HepG2 (cell line): Measurements from ENCODE around the gene SYT7. TPM values are rescaled to one million over a fixed set of nuclear protein-coding genes. Genes with fewer than 3 reads are reported as not detected.

Experiments
- DDIT3 ChIP-seq: sonication (generic); formaldehyde crosslinking; IDR thresholded peaks from 2 replicates; pipeline ENCODE4 v1.4.0; 2020; ENCODE audit warnings: mild to moderate bottlenecking, missing genetic modification reagents
- DR1 ChIP-seq: sonication (generic); formaldehyde crosslinking; IDR thresholded peaks from 2 replicates; pipeline ENCODE4 v1.8.0; 2021; ENCODE audit warnings: mild to moderate bottlenecking, missing genetic modification reagents, inconsistent platforms
- DRAP1 ChIP-seq: IDR thresholded peaks from 2 replicates; pipeline ENCODE4 v1.6.1; 2016; ENCODE audit warnings: missing genetic modification reagents, missing compliant biosample characterization
- HES4 ChIP-seq: sonication (generic); formaldehyde crosslinking; IDR thresholded peaks from 2 replicates; pipeline ENCODE4 v1.9.0; 2021; ENCODE audit warnings: mild to moderate bottlenecking, missing genetic modification reagents, borderline replicate concordance
- IKZF5 ChIP-seq: IDR thresholded peaks from 2 replicates; pipeline ENCODE4 v1.6.1; 2018; ENCODE audit warnings: missing genetic modification reagents, mild to moderate bottlenecking, missing compliant biosample characterization
- IRX3 ChIP-seq: sonication (generic); formaldehyde crosslinking; IDR thresholded peaks from 2 replicates; pipeline ENCODE4 v1.8.1; 2023; ENCODE audit warnings: mild to moderate bottlenecking, low read depth, missing genetic modification reagents, borderline replicate concordance
- KLF13 ChIP-seq: sonication (generic); formaldehyde crosslinking; IDR thresholded peaks from 2 replicates; pipeline ENCODE4 v1.4.0; 2020; ENCODE audit warnings: mild to moderate bottlenecking, missing genetic modification reagents
- MTERF4 ChIP-seq: sonication (generic); formaldehyde crosslinking; IDR thresholded peaks from 2 replicates; pipeline ENCODE4 v1.8.0; 2023; ENCODE audit warnings: mild to moderate bottlenecking, missing genetic modification reagents
- MYC ChIP-seq: sonication (generic); formaldehyde crosslinking; IDR thresholded peaks from 2 replicates; pipeline ENCODE4 v1.9.0; 2021; ENCODE audit warnings: missing genetic modification reagents, borderline replicate concordance
- ONECUT2 ChIP-seq: sonication (generic); formaldehyde crosslinking; IDR thresholded peaks from 2 replicates; pipeline ENCODE4 v1.4.0; 2020; ENCODE audit warnings: missing genetic modification reagents
- POLR2AphosphoS2 ChIP-seq: IDR thresholded peaks from 2 replicates; pipeline ENCODE4 v1.6.1; 2011; ENCODE audit warnings: low read depth, low read length, improper control_type of control experiment
- TARDBP ChIP-seq: sonication (generic); formaldehyde crosslinking; IDR thresholded peaks from 2 replicates; pipeline ENCODE4 v1.8.0; 2022; ENCODE audit warnings: mild to moderate bottlenecking, missing genetic modification reagents
- TFAP4 ChIP-seq: sonication (generic); IDR thresholded peaks from 2 replicates; pipeline ENCODE4 v1.6.1; 2016; ENCODE audit warnings: low read depth, borderline replicate concordance
- THYN1 ChIP-seq: sonication (generic); formaldehyde crosslinking; IDR thresholded peaks from 2 replicates; pipeline ENCODE4 v1.8.1; 2023; ENCODE audit warnings: low read depth, mild to moderate bottlenecking, moderate library complexity, missing genetic modification reagents, borderline replicate concordance
- TOE1 ChIP-seq: sonication (generic); formaldehyde crosslinking; IDR thresholded peaks from 2 replicates; pipeline ENCODE4 v1.4.0; 2020; ENCODE audit warnings: mild to moderate bottlenecking, missing genetic modification reagents
- WIZ ChIP-seq: sonication (generic); formaldehyde crosslinking; IDR thresholded peaks from 2 replicates; pipeline ENCODE4 v1.5.1; 2020; ENCODE audit warnings: mild to moderate bottlenecking, missing genetic modification reagents
- YEATS2 ChIP-seq: sonication (generic); formaldehyde crosslinking; IDR thresholded peaks from 2 replicates; pipeline ENCODE4 v1.4.0; 2020; ENCODE audit warnings: missing genetic modification reagents, borderline replicate concordance
- ZBTB38 ChIP-seq: sonication (generic); formaldehyde crosslinking; IDR thresholded peaks from 2 replicates; pipeline ENCODE4 v1.5.1; 2020; ENCODE audit warnings: mild to moderate bottlenecking, missing genetic modification reagents
- ZNF224 ChIP-seq: sonication (generic); formaldehyde crosslinking; IDR thresholded peaks from 2 replicates; pipeline ENCODE4 v1.5.0; 2020; ENCODE audit warnings: mild to moderate bottlenecking, missing genetic modification reagents
- ZNF44 ChIP-seq: sonication (generic); formaldehyde crosslinking; IDR thresholded peaks from 2 replicates; pipeline ENCODE4 v1.5.1; 2020; ENCODE audit warnings: mild to moderate bottlenecking, missing genetic modification reagents
- ZNF441 ChIP-seq: sonication (generic); formaldehyde crosslinking; IDR thresholded peaks from 2 replicates; pipeline ENCODE4 v1.7.0; 2021; ENCODE audit warnings: missing genetic modification reagents, borderline replicate concordance
- ZNF597 ChIP-seq: sonication (generic); formaldehyde crosslinking; IDR thresholded peaks from 2 replicates; pipeline ENCODE4 v1.5.0; 2020; ENCODE audit warnings: missing genetic modification reagents
- ZNF619 ChIP-seq: sonication (generic); formaldehyde crosslinking; IDR thresholded peaks from 2 replicates; pipeline ENCODE4 v1.4.0; 2020; ENCODE audit warnings: mild to moderate bottlenecking, missing genetic modification reagents
- ZNF713 ChIP-seq: sonication (generic); formaldehyde crosslinking; IDR thresholded peaks from 2 replicates; pipeline ENCODE4 v1.4.0; 2020; ENCODE audit warnings: mild to moderate bottlenecking, missing genetic modification reagents
- ZSCAN22 ChIP-seq: sonication (generic); formaldehyde crosslinking; IDR thresholded peaks from 2 replicates; pipeline ENCODE4 v1.4.0; 2020; ENCODE audit warnings: mild to moderate bottlenecking, missing genetic modification reagents
- ZSCAN30 ChIP-seq: sonication (generic); formaldehyde crosslinking; IDR thresholded peaks from 2 replicates; pipeline ENCODE4 v1.5.0; 2020; ENCODE audit warnings: mild to moderate bottlenecking, missing genetic modification reagents
- polyA plus RNA-seq, 8 experiments: library from polyadenylated mRNA; depleted of rRNA in 3 of 8; stranded (reverse) in 7 of 8; unstranded in 1 of 8; fragments of >200 nt; fragmentation: Illumina TruSeq in 4 of 8; extraction: Trizol in 4 of 8; gene quantifications; 2 replicates each; pipeline versions ENCODE4 v1.2.1 to v1.2.3, GENCODE V29; 2011 to 2016; ENCODE audit warnings: low read depth in 4 of 8, missing spikeins in 1 of 8, mixed read lengths in 1 of 8; ENCODE audit not compliant: insufficient read depth in 1 of 8
- total RNA-seq, 5 experiments: library from RNA; depleted of rRNA; stranded (reverse); fragments of >200 nt; fragmentation: Illumina TruSeq; extraction: Trizol; gene quantifications; 2 replicates each; pipeline ENCODE4 v1.2.3, GENCODE V29; 2016; ENCODE audit warnings: low read depth in 1 of 5

The SYT7 gene
- total and polyA plus RNA-seq, 2 of the 13 experiments (the other 11 are each of a cell fraction or from before 2014, with no cell fraction given), result 1.4 to 4.4 TPM

- TF ChIP-seq ZNF597 (CRISPR knock-in tag) (no peak), ZSCAN22 (CRISPR knock-in tag) (no peak), ZNF713 (CRISPR knock-in tag) (no peak), DDIT3 (CRISPR knock-in tag) (no peak), WIZ (CRISPR knock-in tag) (no peak), TOE1 (CRISPR knock-in tag) (no peak), THYN1 (CRISPR knock-in tag) (no peak), TARDBP (CRISPR knock-in tag) (peak; percentile 80), DRAP1 (CRISPR knock-in tag) (no peak), MYC (CRISPR knock-in tag) (peak; percentile 59; the same call in 1 of the 2 replicates), ZNF441 (CRISPR knock-in tag) (peak; percentile 89), ONECUT2 (CRISPR knock-in tag) (no peak), ZNF44 (CRISPR knock-in tag) (peak; percentile 78; the same call in 1 of the 2 replicates), MTERF4 (CRISPR knock-in tag) (peak; percentile 57; the same call in 1 of the 2 replicates), POLR2AphosphoS2 (no peak), ZNF224 (CRISPR knock-in tag) (no peak), IRX3 (peak; percentile 79; the same call in 1 of the 2 replicates), YEATS2 (CRISPR knock-in tag) (peak; percentile 51; the same call in 1 of the 2 replicates), KLF13 (CRISPR knock-in tag) (no peak), ZNF619 (CRISPR knock-in tag) (no peak), ZSCAN30 (CRISPR knock-in tag) (no peak), TFAP4 (0 out of 2 replicates have a peak, but pooled peaks have one; percentile 9), DR1 (CRISPR knock-in tag) (peak; percentile 33; the same call in 1 of the 2 replicates), ZBTB38 (CRISPR knock-in tag) (peak; percentile 45; the same call in 1 of the 2 replicates), HES4 (CRISPR knock-in tag) (peak; percentile 50; the same call in 1 of the 2 replicates), IKZF5 (CRISPR knock-in tag) (peak; percentile 43; the same call in 1 of the 2 replicates)
Observed at GRCh38 chr11:61488651-61489291, 92.1 kb downstream of the SYT7 start (continued).
